GM12864 (cell line): ENCODE results near the gene PHOSPHO1.
"Not testable (repeated sequence)": the region's sequence is repeated elsewhere in the genome, so short reads cannot be mapped to it uniquely, and the experiment has no call there.

Source experiments
- DNase-seq: peaks from one replicate; pipeline ENCODE4 v3.0.0-alpha.2; 2011; ENCODE audit warnings: low read depth
- H3K4me3 ChIP-seq: 2 replicates; pipeline ENCODE4 v1.5.1; 2011; ENCODE audit warnings: mild to moderate bottlenecking, low read depth, low read length, control low read depth
- TF ChIP-seq, protein P1 (sequence below): IDR thresholded peaks from 2 replicates; pipeline ENCODE4 v1.5.1; 2011; ENCODE audit warnings: low read depth, mild to moderate bottlenecking, moderate library complexity, low read length, control low read depth, inconsistent platforms; ENCODE audit errors: missing control alignments

The PHOSPHO1 gene

GRCh38 chr17:49191917-49192741, 38.5 kb downstream of the PHOSPHO1 start:
- peak; percentile 71 for DNase-seq
- TF ChIP-seq, protein P1, sequence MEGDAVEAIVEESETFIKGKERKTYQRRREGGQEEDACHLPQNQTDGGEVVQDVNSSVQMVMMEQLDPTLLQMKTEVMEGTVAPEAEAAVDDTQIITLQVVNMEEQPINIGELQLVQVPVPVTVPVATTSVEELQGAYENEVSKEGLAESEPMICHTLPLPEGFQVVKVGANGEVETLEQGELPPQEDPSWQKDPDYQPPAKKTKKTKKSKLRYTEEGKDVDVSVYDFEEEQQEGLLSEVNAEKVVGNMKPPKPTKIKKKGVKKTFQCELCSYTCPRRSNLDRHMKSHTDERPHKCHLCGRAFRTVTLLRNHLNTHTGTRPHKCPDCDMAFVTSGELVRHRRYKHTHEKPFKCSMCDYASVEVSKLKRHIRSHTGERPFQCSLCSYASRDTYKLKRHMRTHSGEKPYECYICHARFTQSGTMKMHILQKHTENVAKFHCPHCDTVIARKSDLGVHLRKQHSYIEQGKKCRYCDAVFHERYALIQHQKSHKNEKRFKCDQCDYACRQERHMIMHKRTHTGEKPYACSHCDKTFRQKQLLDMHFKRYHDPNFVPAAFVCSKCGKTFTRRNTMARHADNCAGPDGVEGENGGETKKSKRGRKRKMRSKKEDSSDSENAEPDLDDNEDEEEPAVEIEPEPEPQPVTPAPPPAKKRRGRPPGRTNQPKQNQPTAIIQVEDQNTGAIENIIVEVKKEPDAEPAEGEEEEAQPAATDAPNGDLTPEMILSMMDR, result peak; percentile 37
- H3K4me3 ChIP-seq, result peak overlapping the region; percentile 60

GRCh38 chr17:49191409-49191916, 39.1 kb downstream of the PHOSPHO1 start:
- TF ChIP-seq, protein P1, result no peak
- peak; percentile 59 for DNase-seq
- H3K4me3 ChIP-seq, result peak overlapping the region; percentile 60

GRCh38 chr17:49190932-49191331, 39.7 kb downstream of the PHOSPHO1 start:
- no peak overlapping the region for H3K4me3 ChIP-seq
- no peak for DNase-seq
- TF ChIP-seq, protein P1, result no peak

DNA sequence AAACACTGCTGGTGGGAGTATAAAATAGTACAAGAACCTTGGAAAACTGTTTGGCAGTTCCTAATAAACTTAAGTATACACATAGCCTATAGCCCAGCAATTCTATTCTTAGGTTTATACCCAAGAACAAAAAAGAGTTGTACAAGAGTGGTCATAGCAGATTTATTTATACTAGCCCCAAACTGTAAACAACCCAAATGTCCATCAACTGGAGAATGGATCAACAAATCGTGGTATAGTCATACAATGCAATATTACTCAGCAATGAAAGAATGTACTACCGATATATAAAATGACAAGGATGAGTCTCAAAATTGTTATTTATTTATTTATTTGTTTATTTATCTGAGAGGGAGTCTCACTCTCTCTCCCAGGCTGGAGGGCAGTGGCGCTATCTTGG, 43.3 kb downstream of the PHOSPHO1 start:
- H3K4me3 ChIP-seq, result no peak overlapping the region
- TF ChIP-seq, protein P1, result no peak
- no peak for DNase-seq

DNA sequence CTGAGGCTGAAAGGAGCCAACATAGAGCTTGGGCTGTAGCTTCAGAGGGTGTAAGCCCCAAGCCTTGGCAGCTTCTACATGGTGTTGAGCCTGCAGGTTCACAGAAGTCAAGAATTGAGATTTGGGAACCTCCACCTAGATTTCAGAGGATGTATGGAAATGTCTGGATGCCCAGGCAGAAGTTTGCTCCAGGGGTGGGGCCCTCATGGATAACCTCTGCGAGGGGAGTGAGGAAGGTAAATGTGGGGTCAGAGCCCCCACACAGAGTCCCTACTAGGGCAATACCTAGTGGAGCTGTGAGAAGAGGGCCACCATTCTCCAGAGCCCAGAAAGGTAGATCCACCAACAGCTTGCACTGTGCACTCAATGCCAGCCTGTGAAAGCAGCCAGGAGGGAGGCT, 45.2 kb downstream of the PHOSPHO1 start:
- not testable (repeated sequence) for DNase-seq, H3K4me3 ChIP-seq

GRCh38 chr17:49184522-49184921, 46.1 kb downstream of the PHOSPHO1 start:
- DNase-seq, H3K4me3 ChIP-seq: not testable (repeated sequence)

GRCh38 chr17:49183801-49184200, 46.8 kb downstream of the PHOSPHO1 start:
- TF ChIP-seq, protein P1, result no peak
- H3K4me3 ChIP-seq, result no peak overlapping the region
- DNase-seq, result no peak

DNA sequence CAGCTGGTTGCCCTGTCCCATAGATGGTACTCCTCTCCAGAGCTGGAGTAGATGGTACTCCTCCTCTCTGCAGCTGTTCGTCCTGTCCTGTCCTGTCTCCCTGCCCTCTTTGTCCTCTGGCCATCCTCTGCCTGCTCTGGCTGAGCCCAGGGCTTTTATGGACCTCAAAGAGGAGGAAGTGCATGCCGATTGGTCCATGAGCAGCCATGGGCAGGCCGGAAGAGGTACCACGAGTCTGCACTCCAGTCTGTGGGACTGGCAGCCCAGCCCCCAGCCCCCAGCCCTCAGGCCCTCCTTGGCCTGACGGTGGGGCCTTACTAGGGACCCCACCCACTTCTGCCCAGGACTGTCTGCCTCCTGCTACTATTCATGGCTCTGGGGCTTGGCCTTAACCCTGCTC, 47.2 kb downstream of the PHOSPHO1 start:
- TF ChIP-seq, protein P1, result no peak
- no peak for DNase-seq
- no peak overlapping the region for H3K4me3 ChIP-seq
